22Rv1 (cell line): ENCODE data around the gene TNFAIP3.

Experiments used
- ZFX ChIP-seq: fragments of 450-650 bp; IDR thresholded peaks from 2 replicates; pipeline ENCODE4 v1.6.1; 2017; ENCODE audit warnings: antibody characterized with exemption, borderline replicate concordance
- TF ChIP-seq, protein P1 (sequence below): fragments of 450-650 bp; IDR thresholded peaks from 2 replicates; pipeline ENCODE4 v1.5.1; 2017; ENCODE audit warnings: mild to moderate bottlenecking

DNA sequence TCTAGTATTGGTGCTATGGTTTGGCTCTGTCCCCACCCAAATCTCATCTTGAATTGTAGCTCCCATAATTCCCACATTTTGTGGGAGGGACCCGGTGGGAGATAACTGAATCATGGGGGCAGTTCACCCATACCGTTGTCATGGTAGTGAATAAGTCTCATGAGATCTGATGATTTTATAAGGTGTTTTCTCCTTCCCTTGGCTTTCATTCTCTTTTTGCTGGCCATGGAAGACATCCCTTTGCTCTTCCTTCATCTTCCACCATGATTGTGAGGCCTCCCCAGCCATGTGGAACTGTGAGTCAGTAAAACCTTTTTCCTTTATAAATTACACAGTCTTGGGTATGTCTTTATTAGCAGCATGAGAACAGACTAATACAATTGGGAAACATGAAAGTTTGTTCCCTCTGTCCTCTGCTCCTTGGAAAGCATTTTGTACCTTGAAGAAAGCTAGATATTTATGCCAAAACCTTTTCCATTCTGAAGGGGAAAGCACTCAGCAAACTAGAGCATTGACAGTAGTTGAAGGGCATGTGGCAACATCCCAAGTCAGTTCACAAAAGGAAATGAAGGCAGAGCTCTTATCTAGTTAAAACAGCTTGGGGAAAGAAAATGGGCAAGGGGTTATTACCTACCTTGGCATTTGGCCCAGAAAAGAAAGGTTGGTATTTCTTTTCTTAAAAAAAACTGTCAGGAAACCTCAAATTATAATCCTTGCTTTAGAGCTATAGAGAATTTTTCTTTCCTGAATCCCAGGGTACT, 10.7 kb upstream of the TNFAIP3 start:
- TF ChIP-seq, protein P1, sequence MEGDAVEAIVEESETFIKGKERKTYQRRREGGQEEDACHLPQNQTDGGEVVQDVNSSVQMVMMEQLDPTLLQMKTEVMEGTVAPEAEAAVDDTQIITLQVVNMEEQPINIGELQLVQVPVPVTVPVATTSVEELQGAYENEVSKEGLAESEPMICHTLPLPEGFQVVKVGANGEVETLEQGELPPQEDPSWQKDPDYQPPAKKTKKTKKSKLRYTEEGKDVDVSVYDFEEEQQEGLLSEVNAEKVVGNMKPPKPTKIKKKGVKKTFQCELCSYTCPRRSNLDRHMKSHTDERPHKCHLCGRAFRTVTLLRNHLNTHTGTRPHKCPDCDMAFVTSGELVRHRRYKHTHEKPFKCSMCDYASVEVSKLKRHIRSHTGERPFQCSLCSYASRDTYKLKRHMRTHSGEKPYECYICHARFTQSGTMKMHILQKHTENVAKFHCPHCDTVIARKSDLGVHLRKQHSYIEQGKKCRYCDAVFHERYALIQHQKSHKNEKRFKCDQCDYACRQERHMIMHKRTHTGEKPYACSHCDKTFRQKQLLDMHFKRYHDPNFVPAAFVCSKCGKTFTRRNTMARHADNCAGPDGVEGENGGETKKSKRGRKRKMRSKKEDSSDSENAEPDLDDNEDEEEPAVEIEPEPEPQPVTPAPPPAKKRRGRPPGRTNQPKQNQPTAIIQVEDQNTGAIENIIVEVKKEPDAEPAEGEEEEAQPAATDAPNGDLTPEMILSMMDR: no peak
- no peak for TF ChIP-seq ZFX
